Measurements from ENCODE around the gene POLR2J2. TPM values are rescaled to one million over a fixed set of nuclear protein-coding genes. Genes with fewer than 3 reads are reported as not detected.
"Not testable (repeated sequence)": the region's sequence is repeated elsewhere in the genome, so short reads cannot be mapped to it uniquely, and the experiment has no call there.

Gene POLR2J2
- 2.5 and 8.3 TPM in 2 replicates for total RNA-seq

- not testable (repeated sequence) for H4K20me1 ChIP-seq (ENCODE audit: insufficient read depth, low read length); H3K4me2 ChIP-seq (ENCODE audit: insufficient read depth, low read length); H3K27ac ChIP-seq (ENCODE audit: low read depth, low read length); H3K4me1 ChIP-seq (ENCODE audit: insufficient read depth, low read length); H3K4me3 ChIP-seq (ENCODE audit: insufficient read depth, low read length); H3K79me2 ChIP-seq (ENCODE audit: insufficient read depth, low read length); H3K9me3 ChIP-seq (ENCODE audit: low read depth, low read length); H2AFZ ChIP-seq (ENCODE audit: low read length); H3K36me3 ChIP-seq (ENCODE audit: insufficient read depth, low read length); H3K27me3 ChIP-seq (ENCODE audit: insufficient read depth, low read length); DNase-seq (ENCODE audit: insufficient read length, low spot score, missing footprints)
Measured at GRCh38 chr7:102671166-102671955, at the start of gene POLR2J2. Gene POLR2J2, minus strand, starts transcription at chr7:102671663. Its CDS starts 62 bp downstream, at chr7:102671601.

- H3K27me3 ChIP-seq (ENCODE audit: insufficient read depth, low read length); H3K4me2 ChIP-seq (ENCODE audit: insufficient read depth, low read length); H4K20me1 ChIP-seq (ENCODE audit: insufficient read depth, low read length); DNase-seq (ENCODE audit: insufficient read length, low spot score, missing footprints); H3K4me3 ChIP-seq (ENCODE audit: insufficient read depth, low read length); H3K4me1 ChIP-seq (ENCODE audit: insufficient read depth, low read length); H2AFZ ChIP-seq (ENCODE audit: low read length); H3K9me3 ChIP-seq (ENCODE audit: low read depth, low read length); H3K27ac ChIP-seq (ENCODE audit: low read depth, low read length); H3K79me2 ChIP-seq (ENCODE audit: insufficient read depth, low read length); H3K36me3 ChIP-seq (ENCODE audit: insufficient read depth, low read length): not testable (repeated sequence)
Measured at GRCh38 chr7:102718491-102718890, 47.0 kb upstream of the POLR2J2 start.

GRCh38 chr7:102715718-102716117 lies 44.3 kb upstream of the POLR2J2 start:
- H3K4me3 ChIP-seq (ENCODE audit: insufficient read depth, low read length); H3K79me2 ChIP-seq (ENCODE audit: insufficient read depth, low read length); H2AFZ ChIP-seq (ENCODE audit: low read length); H3K4me1 ChIP-seq (ENCODE audit: insufficient read depth, low read length); H3K36me3 ChIP-seq (ENCODE audit: insufficient read depth, low read length); H3K4me2 ChIP-seq (ENCODE audit: insufficient read depth, low read length); H3K27me3 ChIP-seq (ENCODE audit: insufficient read depth, low read length); H4K20me1 ChIP-seq (ENCODE audit: insufficient read depth, low read length); DNase-seq (ENCODE audit: insufficient read length, low spot score, missing footprints); H3K27ac ChIP-seq (ENCODE audit: low read depth, low read length); H3K9me3 ChIP-seq (ENCODE audit: low read depth, low read length): not testable (repeated sequence)

GRCh38 chr7:102714774-102715522 lies 43.5 kb upstream of the POLR2J2 start:
- not testable (repeated sequence) for H3K4me2 ChIP-seq (ENCODE audit: insufficient read depth, low read length); H3K79me2 ChIP-seq (ENCODE audit: insufficient read depth, low read length); H4K20me1 ChIP-seq (ENCODE audit: insufficient read depth, low read length); H3K27me3 ChIP-seq (ENCODE audit: insufficient read depth, low read length); DNase-seq (ENCODE audit: insufficient read length, low spot score, missing footprints); H2AFZ ChIP-seq (ENCODE audit: low read length); H3K4me3 ChIP-seq (ENCODE audit: insufficient read depth, low read length); H3K27ac ChIP-seq (ENCODE audit: low read depth, low read length); H3K36me3 ChIP-seq (ENCODE audit: insufficient read depth, low read length); H3K9me3 ChIP-seq (ENCODE audit: low read depth, low read length); H3K4me1 ChIP-seq (ENCODE audit: insufficient read depth, low read length)

GRCh38 chr7:102713691-102714080 lies 42.2 kb upstream of the POLR2J2 start:
- H3K27me3 ChIP-seq (ENCODE audit: insufficient read depth, low read length); DNase-seq (ENCODE audit: insufficient read length, low spot score, missing footprints); H3K27ac ChIP-seq (ENCODE audit: low read depth, low read length); H3K36me3 ChIP-seq (ENCODE audit: insufficient read depth, low read length); H3K4me2 ChIP-seq (ENCODE audit: insufficient read depth, low read length); H3K4me3 ChIP-seq (ENCODE audit: insufficient read depth, low read length); H3K9me3 ChIP-seq (ENCODE audit: low read depth, low read length); H4K20me1 ChIP-seq (ENCODE audit: insufficient read depth, low read length); H3K4me1 ChIP-seq (ENCODE audit: insufficient read depth, low read length); H2AFZ ChIP-seq (ENCODE audit: low read length); H3K79me2 ChIP-seq (ENCODE audit: insufficient read depth, low read length): not testable (repeated sequence)

GRCh38 chr7:102713011-102713690 lies 41.7 kb upstream of the POLR2J2 start:
- not testable (repeated sequence) for H3K4me3 ChIP-seq (ENCODE audit: insufficient read depth, low read length); H3K36me3 ChIP-seq (ENCODE audit: insufficient read depth, low read length); H3K4me2 ChIP-seq (ENCODE audit: insufficient read depth, low read length); H2AFZ ChIP-seq (ENCODE audit: low read length); H3K79me2 ChIP-seq (ENCODE audit: insufficient read depth, low read length); H3K27ac ChIP-seq (ENCODE audit: low read depth, low read length); DNase-seq (ENCODE audit: insufficient read length, low spot score, missing footprints); H3K9me3 ChIP-seq (ENCODE audit: low read depth, low read length); H3K27me3 ChIP-seq (ENCODE audit: insufficient read depth, low read length); H4K20me1 ChIP-seq (ENCODE audit: insufficient read depth, low read length); H3K4me1 ChIP-seq (ENCODE audit: insufficient read depth, low read length)

- H3K4me2 ChIP-seq (ENCODE audit: insufficient read depth, low read length); H4K20me1 ChIP-seq (ENCODE audit: insufficient read depth, low read length); H3K9me3 ChIP-seq (ENCODE audit: low read depth, low read length); DNase-seq (ENCODE audit: insufficient read length, low spot score, missing footprints); H3K4me3 ChIP-seq (ENCODE audit: insufficient read depth, low read length); H3K27ac ChIP-seq (ENCODE audit: low read depth, low read length); H3K27me3 ChIP-seq (ENCODE audit: insufficient read depth, low read length); H2AFZ ChIP-seq (ENCODE audit: low read length); H3K4me1 ChIP-seq (ENCODE audit: insufficient read depth, low read length); H3K79me2 ChIP-seq (ENCODE audit: insufficient read depth, low read length); H3K36me3 ChIP-seq (ENCODE audit: insufficient read depth, low read length): not testable (repeated sequence)
Measured at GRCh38 chr7:102698962-102699750, 27.7 kb upstream of the POLR2J2 start.

GRCh38 chr7:102697642-102698512 lies 26.4 kb upstream of the POLR2J2 start:
- H3K36me3 ChIP-seq (ENCODE audit: insufficient read depth, low read length); H3K27me3 ChIP-seq (ENCODE audit: insufficient read depth, low read length); DNase-seq (ENCODE audit: insufficient read length, low spot score, missing footprints); H3K79me2 ChIP-seq (ENCODE audit: insufficient read depth, low read length); H3K4me2 ChIP-seq (ENCODE audit: insufficient read depth, low read length); H3K27ac ChIP-seq (ENCODE audit: low read depth, low read length); H3K4me3 ChIP-seq (ENCODE audit: insufficient read depth, low read length); H2AFZ ChIP-seq (ENCODE audit: low read length); H3K9me3 ChIP-seq (ENCODE audit: low read depth, low read length); H4K20me1 ChIP-seq (ENCODE audit: insufficient read depth, low read length); H3K4me1 ChIP-seq (ENCODE audit: insufficient read depth, low read length): not testable (repeated sequence)
